Stimulated activated naive CD8-positive, alpha-beta T cell treated with anti-CD3 and anti-CD28 coated beads, Interleukin-15, Interleukin-2, amounts not matched to agents 100 U/mL and 50 U/mL, for 24 hours (primary cell): ENCODE data around the gene RAB22A.
"Not testable (repeated sequence)": the region's sequence is repeated elsewhere in the genome, so short reads cannot be mapped to it uniquely, and the experiment has no call there.

ENCODE experiments used
- ATAC-seq: fragments of 150-1000 bp; cut with Tn5 transposase; one replicate; pipeline ENCODE4 v1.10.0; 2021
- DNase-seq: peaks from one replicate; pipeline ENCODE4 v3.0.0; 2021

Gene RAB22A

GRCh38 chr20:58414786-58415185 lies 105.3 kb downstream of the RAB22A start:
- ATAC-seq, DNase-seq: not testable (repeated sequence)

- no peak for DNase-seq
- ATAC-seq, result no peak
Observed at GRCh38 chr20:58416057-58416456, 106.5 kb downstream of the RAB22A start.

- no peak for ATAC-seq
- DNase-seq, result no peak
Observed at GRCh38 chr20:58416835-58417234, 107.3 kb downstream of the RAB22A start.
